Heart left ventricle (tissue), 16 donors: ENCODE results near the gene THY1. TPM values are rescaled to one million over a fixed set of nuclear protein-coding genes. Genes with fewer than 3 reads are reported as not detected.
A peak's percentile ranks its signal among the peaks of the same experiment; 100 is the strongest.

Experiments used
- ATAC-seq, 4 donors: fragments of 200-7000 bp; cut with Tn5 transposase; one replicate each; pipeline ENCODE4 v1.9.1; 2020 to 2022; ENCODE audit warnings: moderate library complexity in 4 of 4, mild to moderate bottlenecking in 3 of 4, moderate number of reproducible peaks in 1 of 4
- DNase-seq, 5 donors: peaks; one replicate each; pipeline ENCODE4 v3.0.0-alpha.2; 2020
- H3K27ac ChIP-seq, 12 donors: fragments of 200-600 bp; sonication (generic) in 4 of 12; one replicate each; pipeline versions ENCODE4 v1.5.0 to v1.8.0; 2016 to 2022; ENCODE audit warnings: mild to moderate bottlenecking in 2 of 12
- H3K27me3 ChIP-seq, 9 donors: fragments of 200-600 bp; sonication (generic) in 2 of 9; one replicate each; pipeline versions ENCODE4 v1.5.1 to v1.8.0; 2016 to 2022; ENCODE audit warnings: mild to moderate bottlenecking in 3 of 9
- H3K36me3 ChIP-seq, 9 donors: fragments of 200-600 bp; sonication (generic) in 2 of 9; one replicate each; pipeline versions ENCODE4 v1.5.0 to v1.8.0; 2018 to 2022; ENCODE audit warnings: mild to moderate bottlenecking in 2 of 9
- H3K4me1 ChIP-seq, 12 donors: fragments of 200-600 bp; sonication (generic) in 4 of 12; one replicate each; pipeline versions ENCODE4 v1.5.0 to v1.8.0; 2016 to 2022; ENCODE audit warnings: mild to moderate bottlenecking in 3 of 12
- H3K4me3 ChIP-seq, 12 donors: fragments of 200-600 bp; sonication (generic) in 4 of 12; one replicate each; pipeline versions ENCODE4 v1.5.0 to v1.8.0; 2017 to 2022; ENCODE audit warnings: mild to moderate bottlenecking in 9 of 12, moderate library complexity in 4 of 12
- H3K9me3 ChIP-seq, 12 donors: fragments of 200-600 bp; sonication (generic) in 4 of 12; one replicate each; pipeline versions ENCODE4 v1.5.0 to v1.8.0; 2016 to 2022; ENCODE audit warnings: mild to moderate bottlenecking in 1 of 12
- CTCF ChIP-seq, 12 donors: fragments of 200-600 bp; sonication (generic) in 4 of 12; IDR thresholded peaks; one replicate each; pipeline versions ENCODE4 v1.5.0 to v1.8.0; 2018 to 2022; ENCODE audit warnings: antibody characterized with exemption in 12 of 12, mild to moderate bottlenecking in 5 of 12
- POLR2A ChIP-seq, 2 donors: fragments of 450-650 bp; IDR thresholded peaks; one replicate each; pipeline ENCODE4 v1.6.1; 2017; ENCODE audit warnings: antibody characterized with exemption in 2 of 2, mild to moderate bottlenecking in 2 of 2, moderate library complexity in 2 of 2
- WGBS, 4 donors: extraction: QIAGEN DNeasy Blood & Tissue Kit in 2 of 4; methylation state at CpG; one replicate each; pipeline versions ENCODE4 v1.1.5 to v1.1.7; 2013 to 2018; 5-methylcytosine and 5-hydroxymethylcytosine counted together
- intact Hi-C, 10 donors: fragments of 100-400 bp; cut with DNase I; formaldehyde crosslinking; loops; one replicate each; pipeline versions ENCODE4 v1.11.1 to v1.14.2; 2022
- polyA plus RNA-seq, 2 donors: library from polyadenylated mRNA; stranded (reverse); fragments of 200-250 nt; gene quantifications; one replicate each; pipeline ENCODE4 v1.2.3, GENCODE V29; 2013
- total RNA-seq, 9 donors: library from RNA; depleted of rRNA in 2 of 9; stranded (reverse); fragments of >200 nt in 2 of 9; fragmentation: NEBNext Ultra II Directional in 3 of 9; extraction: Animal tissue kit (Norgen Biotek cat#: 25700) in 3 of 9; gene quantifications; one replicate each; pipeline versions ENCODE4 v1.1.0 to v1.2.4, GENCODE V29; 2016 to 2023
- donor health status: ischemic (EF 13 %, LVEDD 7.1; RV severe dilation, severe dysfunction).
- donor health status: healthy with polysubstance abuse.
- donor health status: DM: no; HTN: yes; CAD: no.
- donor health status: DM: no; HTN: no; CAD: no.
- donor health status: ischemic (EF 25% LVEDD 6.9; RV normal size, moderate dysfunction).
- donor health status: ischemic (EF 25% LVEDD 5.7; RV mildly dilated, moderate dysfunction).
- donor health status: healthy.
- donor health status: DM: yes; HTN: yes; CAD: no.
- donor health status: ischemic (EF 35%, LVEDD 5.7; RV mildly dilated, moderate dysfunction).
- donor health status: nonischemic (EF 11% LVEDD 7.7; RV severe dilation, severe dysfunction).
- donor health status: DM: yes; HTN: yes; CAD: no.
- donor health status: PGD.
- donor health status: ischemic (EF 29% LVEDD 5.4; RV normal size, mild dysfunction).
- donor health status: nonischemic (EF 23%, LVEDD 6.1; RV moderate dilation, normal function).

The THY1 gene
- total and polyA plus RNA-seq, 11 donors = 0.80 to 57.8 (median 5.8) TPM; not detected in 1

GRCh38 chr11:119396835-119397234, 26.1 kb downstream of the THY1 start:
- H3K9me3 ChIP-seq = peaks cover 0 to 43% (median 23%) of the 10 kb centered on the region in 12 donors
- no peaks in the 10 kb centered on the region for H3K27me3 ChIP-seq
- intact Hi-C loops = no loop called here
- no peak for DNase-seq
- WGBS, 4 donors = 95 to 98% (median 95%) methylated on average over 1 of the region's 1 CpG
- no peaks in the 10 kb centered on the region for H3K36me3 ChIP-seq
- TF ChIP-seq CTCF (IDR thresholded peaks at IDR 0.05) (no peak), POLR2A (IDR thresholded peaks at IDR 0.05) (no peak)
- no peak overlapping the region for H3K4me3 ChIP-seq
- H3K4me1 ChIP-seq = no peaks in the 10 kb centered on the region
- ATAC-seq = no peak
- H3K27ac ChIP-seq = no peak overlapping the region

- Histone ChIP-seq H3K4me3 (no peak overlapping the region), H3K27me3 (no peaks in the 10 kb centered on the region), H3K27ac (no peak overlapping the region), H3K36me3 (no peaks in the 10 kb centered on the region), H3K9me3 (no peaks in the 10 kb centered on the region), H3K4me1 (no peaks in the 10 kb centered on the region)
- DNase-seq (no peak), ATAC-seq (no peak)
- no peak for TF ChIP-seq POLR2A (IDR thresholded peaks at IDR 0.05)
- no peak for TF ChIP-seq CTCF (IDR thresholded peaks at IDR 0.05)
- 89 to 90% (median 89%) methylated on average over 7 of the region's 7 CpGs for WGBS, 4 donors
- intact Hi-C loops = no loop called here
These were observed 31.7 kb downstream of the THY1 start for GRCh38 chr11:119391275-119391674.

- H3K4me3 ChIP-seq = no peak overlapping the region
- no peaks in the 10 kb centered on the region for H3K36me3 ChIP-seq
- intact Hi-C loops = loop anchor here in 4 of 10 donors (5.0 to 10.0 kb wide), 2 partner anchors 83 to 85 kb away; no protein-coding TSS in a partner anchor
- H3K9me3 ChIP-seq = no peaks in the 10 kb centered on the region
- ATAC-seq = no peak
- TF ChIP-seq POLR2A (IDR thresholded peaks at IDR 0.05) = no peak
- TF ChIP-seq CTCF (IDR thresholded peaks at IDR 0.05) = peak in 3 of 12 donors; percentile 21 to 33 (median 23)
- H3K27me3 ChIP-seq = no peaks in the 10 kb centered on the region
- no peak for DNase-seq
- H3K27ac ChIP-seq = no peak overlapping the region
- WGBS, 4 donors = 72 to 81% (median 74%) methylated on average over 5 of the region's 5 CpGs
- no peaks in the 10 kb centered on the region for H3K4me1 ChIP-seq
These were observed 33.2 kb downstream of the THY1 start for GRCh38 chr11:119389611-119390254.

- WGBS, 4 donors = 86 to 92% (median 90%) methylated on average over 7 of the region's 7 CpGs
- intact Hi-C loops = loop anchor here in 4 of 10 donors (5.0 to 10.0 kb wide), 2 partner anchors 84 to 87 kb away; no protein-coding TSS in a partner anchor
These were observed 34.9 kb downstream of the THY1 start for GRCh38 chr11:119388103-119388502.

More at GRCh38 chr11:119388103-119388502, 34.9 kb downstream of the THY1 start:
- TF ChIP-seq CTCF (IDR thresholded peaks at IDR 0.05) (no peak), POLR2A (IDR thresholded peaks at IDR 0.05) (no peak)
- H3K9me3 ChIP-seq = no peaks in the 10 kb centered on the region
- H3K27ac ChIP-seq = no peak overlapping the region
- H3K4me3 ChIP-seq = no peak overlapping the region
- H3K36me3 ChIP-seq = no peaks in the 10 kb centered on the region
- DNase-seq = no peak
- ATAC-seq = no peak
- H3K4me1 ChIP-seq = no peaks in the 10 kb centered on the region
- H3K27me3 ChIP-seq = no peaks in the 10 kb centered on the region
